ENCODE measurements around the gene PCYT2.
A peak's percentile ranks its signal among the peaks of the same experiment; 100 is the strongest.
"Not testable (repeated sequence)": the region's sequence is repeated elsewhere in the genome, so short reads cannot be mapped to it uniquely, and the experiment has no call there.

Gene PCYT2

DNA sequence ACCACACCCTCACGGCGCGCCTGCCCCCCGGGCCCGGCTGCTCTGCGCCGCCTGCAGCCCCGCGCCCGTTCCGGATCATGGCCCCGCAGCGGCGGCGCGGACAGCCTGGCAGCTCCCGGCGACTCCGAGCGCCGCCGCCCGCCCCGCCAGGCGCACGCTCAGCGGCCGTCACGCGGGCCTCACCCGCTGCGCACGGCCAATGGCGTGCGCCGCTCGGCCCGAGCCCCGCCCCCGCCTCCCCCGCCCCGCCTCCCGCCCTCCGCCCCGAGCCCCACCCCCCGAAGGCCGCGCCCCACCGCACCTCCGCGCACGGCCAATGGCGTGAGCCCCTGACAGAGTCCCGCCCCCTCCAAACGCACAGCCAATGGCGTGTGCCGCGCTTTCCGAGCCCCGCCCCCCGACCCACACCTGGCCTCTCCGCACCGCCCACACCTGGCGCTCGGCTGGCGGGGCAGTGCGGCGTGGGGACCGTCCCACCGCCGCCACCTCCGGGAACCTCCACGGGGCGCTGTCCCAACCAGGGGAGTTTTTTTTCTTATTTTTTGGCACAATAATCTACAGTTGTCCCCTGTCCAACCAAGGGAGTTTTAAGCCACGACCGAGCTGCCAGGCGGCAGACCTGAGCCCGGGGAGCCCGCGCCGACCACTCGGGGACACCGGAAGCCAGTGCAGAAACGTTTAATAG, at the start of gene PCYT2:
Gene PCYT2 (minus strand): TSS at position 123 of the 685 bp plus-strand sequence. CDS start 44 bp downstream, at position 79.
- peak; percentile 93 for DNase-seq

DNA sequence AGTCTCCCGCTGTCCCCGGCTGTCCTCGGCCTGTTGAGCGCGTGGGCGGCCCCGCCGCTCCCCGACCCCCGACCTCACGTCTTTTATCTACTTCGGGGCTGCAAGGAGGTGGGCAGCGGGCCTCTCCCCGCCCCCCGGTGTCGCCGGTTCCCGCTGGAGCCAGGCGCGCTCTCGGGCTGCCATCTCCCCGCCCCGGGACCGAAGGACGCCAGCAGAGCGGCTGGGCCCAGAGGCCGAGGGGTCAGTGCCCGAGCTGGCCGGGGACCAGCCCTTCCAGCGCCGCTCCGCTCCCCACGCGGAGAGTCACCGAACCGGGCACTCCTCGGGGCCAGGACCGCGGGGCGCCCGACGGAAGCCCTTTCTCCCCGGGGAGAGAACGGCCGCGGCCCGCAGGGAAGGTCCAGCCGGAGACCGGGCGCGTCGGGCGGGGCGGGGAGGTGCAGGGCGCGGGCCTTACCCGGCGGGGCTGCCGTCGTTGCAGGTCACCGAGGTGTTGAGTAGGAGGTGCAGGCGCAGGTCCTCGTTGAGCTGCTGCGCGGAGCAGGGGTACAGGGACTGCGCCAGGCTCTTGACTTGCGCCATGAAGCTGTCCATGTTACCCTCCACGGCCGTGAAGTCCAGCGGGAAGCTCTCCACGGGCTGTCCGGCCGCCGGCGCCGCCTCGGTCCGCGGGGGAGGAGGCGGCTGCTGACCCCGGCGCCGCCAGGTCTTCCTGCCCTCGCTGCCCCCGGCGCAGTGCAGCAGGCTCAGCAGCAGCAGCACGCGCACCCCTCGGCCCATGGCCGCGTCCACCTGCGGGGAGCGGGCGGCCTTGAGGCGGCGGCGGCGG, 49.1 kb upstream of the PCYT2 start:
- DNase-seq = no peak

DNA sequence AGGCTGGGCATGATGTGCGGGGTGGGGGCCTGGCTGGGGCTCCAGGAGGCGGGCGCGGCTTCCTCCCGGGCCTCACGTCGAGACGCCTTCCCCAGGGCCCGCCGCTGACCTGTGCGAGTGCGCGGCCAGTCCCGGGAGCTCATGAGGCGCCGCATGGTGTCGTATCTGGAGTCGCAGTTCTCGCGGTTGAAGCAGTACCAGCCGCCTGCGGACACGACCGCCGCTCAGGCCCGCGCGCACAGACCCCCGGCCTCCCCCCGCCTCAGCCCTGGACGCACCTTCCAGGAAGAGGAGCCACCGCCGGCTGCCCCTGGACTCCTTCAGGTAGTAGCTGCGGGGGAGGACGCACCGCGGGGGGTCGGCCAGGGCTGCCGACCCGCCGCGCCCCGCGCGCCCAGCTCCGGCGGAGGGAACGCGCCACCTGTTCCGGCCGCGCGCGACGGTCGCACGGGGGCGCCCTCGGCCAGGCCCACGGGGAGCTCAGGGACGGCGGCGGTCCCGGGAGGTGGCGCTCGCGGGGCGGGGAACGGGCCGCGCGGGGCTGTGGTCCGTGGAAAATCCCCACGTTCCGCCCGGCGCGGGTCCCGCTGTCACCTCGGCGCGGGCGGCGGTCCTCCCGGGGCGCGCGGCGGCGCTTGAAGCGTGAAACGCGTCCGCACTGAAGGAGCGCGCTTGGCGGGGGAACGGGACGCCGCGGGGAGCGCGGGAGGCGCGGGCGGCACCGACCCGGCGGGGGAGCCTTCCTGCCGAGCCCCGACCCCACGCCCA, 48.3 kb upstream of the PCYT2 start:
- DNase-seq = peak; percentile 60

DNA sequence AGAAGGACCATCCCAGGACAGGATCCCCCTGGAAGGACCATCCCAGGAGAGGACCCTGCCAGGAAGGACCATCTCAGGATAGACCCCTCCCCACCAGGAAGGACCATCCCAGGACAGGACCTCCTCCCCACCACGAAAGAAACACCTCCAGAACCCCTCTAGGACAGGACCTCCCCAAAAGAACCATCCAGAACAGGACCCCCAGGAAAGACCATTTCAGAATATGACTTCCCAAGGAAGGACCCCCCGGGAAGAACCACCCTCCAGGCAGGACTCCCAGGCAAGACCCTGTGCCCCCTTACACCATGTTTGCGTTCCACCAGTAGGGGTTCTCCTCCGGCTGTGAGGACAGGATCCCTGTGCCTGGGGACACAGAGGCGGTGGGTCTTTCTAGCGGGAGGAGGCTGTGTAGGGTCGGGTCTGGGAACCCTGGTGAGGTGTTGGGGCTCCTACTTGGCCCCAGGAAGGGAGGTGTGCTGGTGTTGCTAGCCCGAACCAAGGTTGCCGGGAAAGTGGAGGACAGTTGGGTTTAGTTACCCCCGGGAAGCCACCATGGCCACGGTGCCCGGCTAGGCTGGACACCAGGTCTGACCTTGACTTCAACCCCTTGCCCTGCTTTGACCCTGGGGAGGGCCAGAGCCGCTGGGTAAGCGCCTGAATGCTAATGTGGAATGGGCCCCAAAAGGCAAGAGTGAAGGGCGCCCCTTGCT, 47.6 kb upstream of the PCYT2 start:
- no peak for DNase-seq

DNA sequence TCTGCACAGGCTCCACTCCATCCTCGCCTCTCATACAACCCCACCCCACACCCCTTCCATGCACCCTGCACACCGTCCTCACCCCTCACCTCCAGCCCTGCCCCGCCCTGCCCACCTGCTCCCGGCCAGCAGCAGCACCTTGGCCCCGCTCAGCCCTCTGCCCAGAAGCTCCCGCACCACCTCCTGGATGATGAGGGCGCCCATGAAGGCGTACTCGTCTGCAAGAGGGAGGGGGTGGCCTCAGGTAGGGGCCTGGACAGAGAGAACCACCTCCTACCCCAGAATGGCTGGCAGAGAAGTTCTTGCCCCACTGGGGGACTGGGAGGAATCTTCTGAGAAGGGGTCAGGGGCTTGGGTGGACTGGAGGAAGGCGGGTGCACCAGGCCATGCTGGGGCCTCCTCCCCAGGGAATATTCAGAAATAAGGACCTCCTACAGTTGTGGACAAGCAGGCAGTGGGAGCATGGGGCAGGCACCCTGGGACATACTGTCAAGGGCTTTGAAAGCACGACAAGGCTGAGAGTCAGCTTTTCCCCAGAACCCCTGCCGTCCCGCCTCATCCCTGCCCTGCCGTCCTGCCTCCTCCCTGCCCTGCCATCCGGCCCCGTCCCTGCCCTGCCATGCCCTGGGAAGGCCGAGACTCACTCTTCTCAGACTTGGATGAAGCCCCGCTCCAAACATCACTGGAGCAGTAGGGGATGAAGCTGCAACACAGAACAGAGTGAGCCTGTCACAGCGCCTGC, 46.7 kb upstream of the PCYT2 start:
- no peak for DNase-seq

DNA sequence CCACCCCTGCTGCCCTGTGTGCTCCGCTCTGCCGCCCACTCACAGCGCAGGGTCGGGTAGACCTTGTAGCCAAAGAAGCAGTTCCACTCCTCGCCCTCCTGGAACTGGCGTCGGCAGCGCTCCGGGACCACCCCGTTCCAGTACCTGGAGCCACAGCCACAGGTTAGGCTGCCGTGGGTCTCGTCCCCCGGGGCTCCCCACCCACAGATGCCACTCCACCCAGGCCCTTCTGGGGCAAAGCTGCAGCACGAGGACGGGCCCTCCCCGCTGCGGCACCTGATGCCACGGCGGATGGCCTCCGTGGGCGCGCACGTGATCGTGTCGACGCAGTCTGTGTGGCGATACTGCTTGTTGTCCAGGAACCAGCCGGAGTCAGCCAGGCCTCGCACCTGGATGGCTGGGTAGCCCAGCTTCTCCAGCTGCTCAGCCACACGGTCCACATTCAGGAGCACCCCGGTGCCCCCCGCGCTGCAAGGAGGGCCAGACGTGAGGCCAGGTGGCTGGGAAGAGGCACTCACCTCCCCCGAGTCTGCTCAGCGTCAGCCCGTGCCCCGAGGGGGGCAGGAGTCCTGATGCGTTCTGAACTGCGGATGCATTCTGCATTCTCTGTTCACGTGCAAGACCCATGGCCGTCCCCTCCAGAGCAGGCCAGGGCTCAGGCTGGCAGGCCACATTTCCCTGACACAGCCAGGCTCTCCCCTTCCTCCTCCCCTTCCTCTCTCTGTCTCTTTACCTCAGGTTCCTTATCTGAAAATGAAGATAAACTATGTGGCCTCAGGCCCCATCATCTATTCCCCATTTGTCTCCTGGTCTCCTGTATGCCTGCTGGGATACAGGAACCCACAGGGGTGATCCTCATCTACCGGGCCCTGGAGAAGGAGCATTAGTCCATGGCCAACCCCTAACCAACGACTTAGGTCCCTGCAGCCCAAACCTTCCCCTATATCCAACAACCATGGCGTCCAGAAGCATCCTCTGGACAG, 45.7 kb upstream of the PCYT2 start:
- no peak for DNase-seq

DNA sequence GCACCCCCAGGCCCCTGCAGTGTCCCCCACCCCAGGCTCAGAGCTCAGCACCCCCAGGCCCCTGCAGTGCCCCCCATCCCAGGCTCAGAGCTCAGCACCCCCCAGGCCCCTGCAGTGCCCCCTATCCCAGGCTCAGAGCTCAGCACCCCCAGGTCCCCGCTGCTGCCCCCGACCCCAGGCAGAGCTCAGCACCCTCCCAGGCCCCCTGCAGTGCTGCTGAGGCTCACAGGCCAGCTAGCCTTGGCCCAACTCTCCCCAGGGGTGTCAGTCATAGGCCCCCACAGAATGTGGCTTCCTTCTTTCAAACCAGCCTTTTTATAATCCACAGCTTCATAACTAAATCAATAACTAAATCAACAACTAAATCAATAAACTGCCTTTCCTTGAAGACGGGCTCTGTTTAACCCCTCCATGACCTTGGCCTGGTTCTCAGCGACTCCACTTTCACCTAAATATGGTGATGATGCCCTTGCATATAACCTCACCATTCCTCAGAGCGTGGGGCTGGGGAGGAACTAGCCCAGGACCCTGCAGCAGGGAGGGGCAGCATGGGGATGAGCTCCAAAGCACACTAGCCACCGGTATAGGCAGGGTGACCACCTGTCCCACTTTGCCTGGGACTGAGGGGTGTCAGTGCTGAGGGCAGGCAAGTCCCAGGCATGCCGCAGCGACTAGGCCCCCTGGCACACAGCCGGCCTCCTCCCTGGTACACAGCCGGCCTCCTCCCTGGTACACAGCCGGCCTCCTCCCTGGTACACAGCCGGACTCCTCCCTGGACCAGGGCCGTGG, 44.8 kb upstream of the PCYT2 start:
- no peak for DNase-seq

DNA sequence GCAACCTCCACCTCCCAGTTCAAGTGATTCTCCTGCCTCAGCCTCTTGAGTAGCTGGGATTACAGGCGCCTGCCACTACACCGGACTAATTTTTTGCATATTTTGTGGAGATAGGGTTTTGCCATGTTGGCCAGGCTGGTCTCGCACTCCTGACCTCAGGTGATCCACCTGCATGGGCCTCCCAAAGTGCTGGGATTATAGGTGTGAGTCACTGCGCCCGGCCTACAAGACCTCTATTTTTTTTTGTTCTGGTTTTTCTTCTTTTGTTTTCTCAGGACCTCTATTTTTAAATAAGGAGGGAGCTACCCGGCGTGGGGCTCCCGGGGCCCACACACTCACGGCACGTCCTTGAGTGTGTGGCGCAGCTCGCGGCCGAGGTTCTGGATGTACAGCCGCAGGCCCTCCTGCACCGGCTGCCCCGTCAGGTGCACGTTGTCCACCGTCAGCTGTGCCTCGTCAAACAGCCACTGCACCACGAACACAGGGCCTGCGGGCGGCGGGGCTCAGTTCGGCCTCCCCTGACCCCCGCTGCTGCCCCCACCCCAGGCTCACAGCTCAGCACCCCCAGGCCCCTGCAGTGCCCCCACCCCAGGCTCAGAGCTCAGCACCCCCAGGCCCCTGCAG, 44.0 kb upstream of the PCYT2 start:
- DNase-seq = no peak

DNA sequence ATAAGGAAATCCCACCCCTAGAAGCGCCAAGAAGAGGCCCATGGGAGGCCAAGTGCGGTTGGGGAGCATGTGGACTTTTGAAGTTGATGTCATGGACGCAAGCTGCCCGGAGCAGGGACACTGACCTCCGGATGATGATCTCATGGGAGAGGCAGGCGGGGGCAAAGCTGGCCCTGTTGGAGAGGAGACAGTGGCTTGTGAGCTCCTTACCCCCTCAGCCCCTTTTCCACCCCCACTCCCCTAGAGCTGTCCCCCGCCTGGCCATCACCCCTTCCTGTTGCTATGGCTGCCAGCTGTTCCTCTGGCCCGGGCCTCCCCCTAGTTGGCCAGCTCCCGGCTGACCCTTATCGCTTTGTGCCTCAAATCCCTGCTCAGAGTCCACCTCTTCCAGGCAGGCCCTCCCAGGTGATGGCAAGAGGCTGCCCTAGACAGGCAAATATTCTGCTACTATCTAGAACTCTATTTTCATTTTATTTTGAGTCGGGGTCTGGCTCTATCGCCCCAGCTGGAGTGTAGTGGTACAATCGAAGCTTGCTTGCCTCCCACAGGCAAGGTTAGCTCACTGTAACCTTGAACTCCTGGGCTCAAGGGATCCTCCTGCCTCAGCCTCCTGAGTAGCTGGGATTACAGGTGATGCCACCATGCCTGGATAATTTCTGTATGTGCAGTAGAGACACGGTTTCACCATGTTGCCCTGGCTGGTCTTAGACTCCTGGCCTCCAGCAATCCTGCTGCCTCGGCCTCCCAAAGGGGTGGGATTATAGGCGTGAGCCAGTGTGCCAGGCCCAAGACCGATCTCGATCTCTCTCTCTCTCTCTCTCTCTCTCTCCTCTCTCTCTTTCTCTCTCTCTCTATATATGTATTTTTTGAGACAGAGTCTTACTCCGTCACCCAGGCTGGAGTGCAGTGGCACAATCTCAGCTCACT, 43.2 kb upstream of the PCYT2 start:
- no peak for DNase-seq

DNA sequence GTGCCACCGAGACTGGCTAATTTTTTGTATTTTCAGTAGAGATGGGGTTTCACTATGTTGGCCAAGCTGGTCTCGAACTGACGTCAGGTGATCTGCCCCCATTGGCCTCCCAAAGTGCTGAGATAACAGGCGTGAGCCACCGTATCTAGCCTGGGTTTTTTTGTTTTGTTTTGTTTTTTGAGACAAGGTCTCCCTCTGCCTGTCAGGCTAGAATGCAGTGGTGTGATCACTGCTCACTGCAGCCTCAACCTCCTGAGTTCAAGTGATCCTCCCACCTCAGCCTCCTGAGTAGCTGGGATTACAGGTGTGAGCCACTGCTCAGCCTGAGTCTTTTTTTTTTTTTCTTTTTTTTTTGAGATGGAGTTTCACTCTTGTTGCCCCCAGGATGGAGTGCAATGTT, 42.2 kb upstream of the PCYT2 start:
- not testable (repeated sequence) for DNase-seq

DNA sequence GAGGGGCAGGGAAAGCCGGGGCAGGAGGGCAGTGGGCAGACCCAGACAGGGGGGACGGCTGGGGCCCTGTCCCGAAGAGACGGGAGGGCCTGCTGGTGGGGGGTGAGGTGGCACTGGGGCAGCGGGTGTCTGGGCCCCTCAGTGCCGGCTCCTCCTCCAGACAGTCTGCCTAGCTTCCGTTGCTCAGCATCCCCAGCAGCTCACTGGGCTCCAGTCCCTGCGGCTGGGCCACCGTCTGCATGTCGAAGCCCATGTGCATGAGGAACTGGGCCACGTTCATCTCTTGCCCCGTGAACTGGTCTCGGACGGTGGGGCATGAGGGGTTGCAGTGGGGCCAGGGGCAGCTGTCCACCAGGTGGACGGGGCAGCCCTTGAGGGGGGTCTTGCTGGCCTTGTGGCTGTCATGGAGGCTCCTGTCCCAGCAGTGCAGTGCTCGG, 41.6 kb upstream of the PCYT2 start:
- no peak for DNase-seq

DNA sequence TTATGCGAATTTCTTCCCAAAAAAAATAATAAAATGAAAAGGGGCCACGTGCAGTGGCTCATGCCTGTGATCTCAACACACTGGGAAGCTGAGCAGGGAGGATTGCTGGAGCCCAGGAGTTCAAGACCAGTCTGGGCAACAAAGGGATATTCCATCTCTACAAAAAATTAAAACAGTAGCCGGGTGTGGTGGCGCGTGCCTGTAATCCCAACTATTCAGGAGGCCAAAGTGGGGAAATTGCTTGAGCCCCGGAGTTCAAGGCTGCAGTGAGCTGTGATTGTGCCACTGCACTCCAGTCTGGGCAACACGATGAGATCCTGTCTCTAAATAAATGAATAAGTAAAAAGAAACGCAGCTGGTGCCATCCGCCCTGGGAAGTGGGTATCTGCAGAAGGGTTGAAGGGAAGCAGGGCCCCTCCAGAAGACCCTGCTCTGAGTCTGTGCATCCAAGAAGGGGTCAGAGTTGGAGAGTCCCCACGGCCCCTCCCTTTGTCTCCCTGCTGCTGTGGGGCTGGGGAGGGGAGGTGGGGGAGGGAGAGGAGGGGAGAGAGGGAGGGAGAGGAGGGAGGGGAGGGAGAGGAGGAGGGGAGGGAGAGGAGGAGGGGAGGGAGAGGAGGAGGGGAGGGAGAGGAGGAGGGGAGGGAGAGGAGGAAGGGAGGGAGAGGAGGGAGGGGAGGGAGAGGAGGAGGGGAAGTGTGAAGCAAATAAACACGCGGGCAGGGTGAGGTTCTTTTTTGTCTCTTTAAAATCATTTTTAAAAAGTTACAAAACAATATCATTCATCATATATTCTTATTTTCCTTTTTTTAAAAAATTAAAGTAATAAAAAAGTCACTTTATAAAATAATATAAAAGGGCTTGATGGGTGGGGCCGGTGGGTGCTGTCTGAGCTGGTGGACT, 40.8 kb upstream of the PCYT2 start:
- DNase-seq = no peak

DNA sequence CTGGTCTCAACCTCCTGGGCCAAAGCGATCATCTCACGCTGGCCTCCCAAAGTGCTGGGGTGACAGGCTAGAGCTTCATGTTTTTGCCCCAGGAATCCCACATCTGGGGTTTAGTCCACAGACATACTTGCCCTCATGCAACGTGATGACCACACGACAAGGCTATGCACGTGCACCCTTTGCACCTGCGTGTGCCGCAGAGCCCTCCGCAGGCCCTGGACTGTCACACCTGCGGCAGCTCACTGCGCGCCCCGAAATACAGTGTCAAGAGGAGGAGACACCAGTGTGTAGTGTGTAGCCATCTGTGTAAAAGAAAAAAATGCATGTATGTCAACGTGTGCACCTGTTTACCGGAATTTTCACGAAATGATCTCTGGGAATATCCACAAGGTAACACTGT, 39.3 kb upstream of the PCYT2 start:
- no peak for DNase-seq

DNA sequence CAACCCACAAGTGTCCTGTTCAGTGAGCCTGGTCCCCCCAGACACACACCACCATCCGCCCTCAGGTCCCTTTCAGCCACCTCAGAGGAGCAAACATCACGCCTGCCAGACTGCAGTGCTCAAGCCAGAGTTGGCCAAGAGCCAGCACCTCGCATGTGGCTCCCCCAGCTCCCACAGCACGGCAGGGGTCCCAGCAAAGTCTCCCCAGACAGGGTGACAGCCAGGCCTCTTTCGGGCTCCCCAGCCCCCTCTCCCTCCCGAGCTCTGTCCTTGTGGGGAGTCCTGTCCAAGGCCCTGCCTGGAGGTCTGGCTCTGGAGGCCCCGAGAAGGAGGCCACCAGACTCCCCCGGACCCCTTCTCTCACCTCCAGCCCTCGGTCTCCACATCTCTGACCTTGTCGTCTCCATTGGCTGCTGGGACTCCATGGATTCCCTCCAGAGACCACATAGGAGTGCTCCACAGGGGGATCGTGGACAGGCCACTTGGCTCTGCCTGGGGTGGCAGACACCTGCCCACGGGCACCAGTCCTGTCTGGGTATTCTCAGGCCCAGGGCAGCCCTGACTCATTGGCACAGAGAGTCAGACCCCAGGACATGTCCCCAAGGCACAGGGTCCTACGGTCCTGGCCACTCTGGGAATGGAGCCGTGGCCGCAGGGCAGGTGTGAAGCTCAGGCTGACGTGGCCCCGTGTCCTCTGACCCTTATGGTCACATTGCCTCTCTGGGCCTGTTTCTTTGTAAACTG, 37.6 kb upstream of the PCYT2 start:
- no peak for DNase-seq

DNA sequence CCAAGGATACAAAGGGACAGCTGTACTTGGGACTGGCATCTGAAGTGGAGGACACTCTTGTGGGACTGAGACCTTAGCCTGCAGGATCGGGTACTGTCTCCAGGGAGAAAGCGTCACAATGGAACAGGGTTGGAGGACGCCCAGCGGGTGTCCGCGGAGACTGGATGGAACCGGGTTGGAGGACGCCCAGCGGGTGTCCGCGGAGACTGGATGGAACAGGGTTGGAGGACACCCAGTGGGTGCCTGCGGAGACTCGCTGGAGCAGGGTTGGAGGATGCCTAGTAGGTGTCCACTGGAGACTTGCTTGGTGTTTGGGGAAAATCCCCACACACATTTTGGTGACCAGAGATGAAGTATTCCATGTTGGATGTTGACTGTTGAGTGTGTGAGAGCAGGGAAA, 36.0 kb upstream of the PCYT2 start, which contains the start of gene MYADML2:
Gene MYADML2 (minus strand): TSS at position 45 of the 400 bp plus-strand sequence. CDS start 5,492 bp downstream, outside the sequence.
- DNase-seq = no peak

DNA sequence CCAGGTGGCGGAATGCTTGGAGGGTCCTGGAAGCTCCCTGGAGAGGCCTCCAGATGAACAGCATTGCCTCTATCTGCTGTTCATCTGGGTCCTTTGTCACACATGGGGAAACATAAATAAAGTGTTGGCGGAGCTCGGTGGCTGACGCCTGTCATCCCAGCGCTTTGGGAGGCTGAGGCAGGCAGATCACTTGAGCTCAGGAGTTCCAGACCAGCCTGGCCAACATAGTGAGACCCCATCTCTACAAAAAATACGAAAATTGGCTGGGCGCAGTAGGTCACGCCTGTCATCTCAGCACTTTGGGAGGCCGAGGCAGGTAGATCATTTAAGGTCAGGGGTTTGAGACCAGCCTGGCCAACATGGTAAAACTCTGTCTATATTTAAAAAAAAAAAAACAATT, 33.7 kb upstream of the PCYT2 start:
- no peak for DNase-seq
